GM18868 (cell line): ENCODE data around the gene NACAD.

Source experiments
- ATAC-seq: cut with Tn5 transposase; IDR thresholded peaks from one replicate; pipeline ENCODE4 v1.9.1; 2021; ENCODE audit warnings: mild to moderate bottlenecking, moderate library complexity; ENCODE audit not compliant: unreplicated experiment

Gene NACAD

GRCh38 chr7:45075871-45076796 lies 12.6 kb downstream of the NACAD start:
- no peak for ATAC-seq

DNA sequence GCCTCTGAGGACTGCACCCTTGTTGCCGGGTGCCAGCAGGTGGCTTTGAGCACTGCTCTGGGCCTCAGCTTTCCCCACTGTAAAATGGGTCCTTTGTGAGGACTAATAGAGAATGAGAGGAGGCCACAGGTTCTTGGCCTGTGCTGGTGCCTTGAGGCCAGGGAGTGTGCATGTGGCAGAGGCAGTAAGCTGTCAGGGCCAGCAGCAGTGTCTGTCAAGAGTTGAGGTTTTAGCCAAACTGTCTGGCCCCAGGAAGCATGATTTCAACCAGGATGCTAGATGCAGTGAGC lies 13.5 kb downstream of the NACAD start:
- ATAC-seq = no peak

DNA sequence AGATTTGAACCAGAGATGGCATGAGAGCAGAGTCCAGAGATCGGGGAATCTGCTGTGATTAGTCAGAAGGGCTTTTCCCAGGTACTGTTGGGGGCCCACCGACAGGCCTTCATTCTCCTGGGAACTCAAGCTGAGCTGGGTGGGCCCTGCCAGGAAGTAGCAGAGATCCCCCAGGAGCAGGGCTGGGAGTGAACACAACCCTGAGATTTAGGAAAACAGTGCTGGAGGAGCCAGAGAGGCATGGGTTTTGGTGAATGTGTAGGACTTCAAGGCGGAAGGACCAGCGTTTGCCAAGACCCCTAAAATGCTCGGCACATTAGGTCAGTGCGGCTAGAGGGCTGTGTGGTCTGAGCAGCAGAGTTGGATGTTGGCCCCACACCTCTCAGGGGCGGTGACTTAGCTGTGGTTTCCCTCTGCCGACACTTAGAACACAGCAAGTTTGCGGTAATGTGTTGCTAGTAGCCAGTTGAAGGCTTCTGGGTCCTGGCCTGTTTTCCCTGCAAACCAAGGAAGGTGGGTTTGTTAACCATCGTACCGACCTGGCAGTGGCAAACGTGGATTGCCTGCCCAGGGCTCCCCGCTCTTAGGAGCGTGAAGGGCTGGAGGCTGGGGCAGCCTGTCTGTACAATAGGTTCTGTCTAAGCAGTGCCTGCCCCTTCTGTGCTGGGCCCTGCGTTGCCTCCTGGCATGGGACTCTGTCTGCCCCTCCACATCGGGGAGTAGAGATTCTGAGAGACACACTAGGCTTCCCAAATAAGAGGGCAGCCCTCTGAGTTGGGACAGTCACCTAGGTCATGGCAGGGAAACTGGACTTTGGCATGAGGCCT lies 14.0 kb downstream of the NACAD start:
- no peak for ATAC-seq

GRCh38 chr7:45073786-45074527 lies 14.8 kb downstream of the NACAD start:
- ATAC-seq = no peak

GRCh38 chr7:45073031-45073785 lies 15.6 kb downstream of the NACAD start:
- no peak for ATAC-seq

GRCh38 chr7:45072131-45073030 lies 16.4 kb downstream of the NACAD start:
- ATAC-seq = no peak

- no peak for ATAC-seq
These were observed 17.2 kb downstream of the NACAD start for GRCh38 chr7:45071528-45071927.

DNA sequence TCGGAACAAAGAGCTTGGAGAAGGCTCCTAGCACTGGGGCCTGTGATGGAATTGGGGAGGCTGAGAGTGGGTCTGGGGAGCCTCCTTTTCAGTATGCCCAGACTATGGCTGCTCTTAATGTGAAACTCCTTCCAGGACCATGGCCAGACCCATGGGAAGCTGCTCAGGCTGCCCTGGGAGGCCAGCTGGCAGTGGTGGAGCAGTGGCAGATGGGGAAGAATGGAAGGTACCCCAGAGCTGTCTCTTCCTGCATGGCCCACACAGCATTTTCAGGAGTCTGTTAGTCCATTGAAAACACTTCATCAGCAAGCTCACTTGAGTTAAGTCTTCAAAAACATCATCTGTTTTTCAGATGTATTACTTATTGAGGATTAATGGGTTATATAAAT lies 18.5 kb downstream of the NACAD start:
- ATAC-seq = no peak

GRCh38 chr7:45069444-45070253 lies 19.1 kb downstream of the NACAD start:
- no peak for ATAC-seq

DNA sequence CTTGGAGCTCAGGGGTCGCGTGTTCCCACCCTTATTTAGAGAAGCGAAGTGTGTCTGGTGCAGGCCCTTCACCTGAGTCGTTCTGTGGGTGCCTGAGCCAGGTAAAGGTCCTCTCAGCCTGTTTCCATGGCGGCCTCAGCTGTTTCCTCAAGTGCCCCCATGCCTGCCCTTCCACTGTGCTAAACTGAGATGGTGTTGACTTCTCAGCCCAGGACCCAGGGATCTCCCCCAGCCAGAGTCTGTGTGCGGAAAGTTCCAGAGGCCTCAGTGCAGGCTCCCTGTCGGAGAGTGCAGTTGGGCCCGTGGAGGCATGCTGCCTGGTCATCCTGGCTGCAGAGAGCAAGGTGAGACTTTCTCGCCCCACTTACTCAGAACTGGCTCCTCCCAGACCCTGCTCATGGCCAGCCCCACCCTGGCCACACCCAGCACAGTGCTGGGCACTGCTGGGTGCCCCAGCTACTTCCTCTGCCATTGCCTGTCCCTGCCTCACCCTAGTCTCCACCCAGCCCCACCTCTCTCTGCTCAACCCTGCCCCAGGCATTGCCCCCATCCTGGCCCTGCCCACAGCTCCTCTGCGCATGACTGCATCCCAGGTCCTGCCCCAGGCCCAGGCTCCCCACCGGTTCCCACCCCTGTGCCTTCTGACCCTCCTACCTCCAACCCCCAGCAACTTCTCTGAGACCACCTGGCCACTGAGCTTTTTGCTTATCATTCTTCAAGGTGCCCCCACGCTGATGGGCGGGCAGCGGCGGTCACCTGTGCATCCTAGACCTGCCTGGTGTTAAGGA lies 20.3 kb downstream of the NACAD start:
- ATAC-seq = no peak

DNA sequence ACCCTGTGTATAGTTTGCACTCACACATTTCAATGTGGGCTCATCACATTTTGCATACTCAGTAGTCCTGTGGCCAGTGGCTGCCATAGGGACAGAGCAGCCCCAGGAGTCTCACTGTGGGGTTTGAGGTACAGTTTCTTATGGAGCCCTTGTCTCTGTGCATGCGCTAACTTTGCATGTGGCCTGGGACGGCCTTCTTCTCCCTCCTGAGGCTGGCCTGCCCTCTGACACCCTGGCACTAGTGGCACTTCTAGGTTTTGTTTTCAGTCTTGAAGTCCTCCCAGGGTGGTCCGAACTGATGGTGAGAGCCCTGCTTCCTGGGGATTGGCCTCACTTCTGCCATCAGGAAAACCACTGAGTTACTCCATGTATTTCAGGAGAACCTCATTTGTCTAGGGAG lies 21.2 kb downstream of the NACAD start:
- ATAC-seq = no peak

DNA sequence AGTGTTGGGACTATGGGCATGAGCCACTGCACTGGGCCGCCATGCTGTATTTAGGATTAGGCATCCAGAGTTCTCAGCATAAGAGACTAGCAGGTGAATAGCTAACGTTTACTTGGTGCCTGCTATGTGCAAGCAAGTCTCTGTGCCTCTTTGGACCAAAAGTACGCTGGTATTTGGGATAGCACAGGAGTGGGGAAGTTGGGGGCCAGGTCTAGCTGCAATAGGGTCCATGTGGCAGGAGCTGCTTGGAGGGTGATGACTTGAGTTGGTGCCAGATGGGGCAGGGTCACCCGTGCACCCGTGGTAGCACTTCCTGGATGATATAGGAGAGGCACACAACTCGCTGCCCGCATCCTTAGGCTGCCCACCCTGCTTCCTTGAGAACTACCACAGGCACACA lies 22.4 kb downstream of the NACAD start:
- ATAC-seq = no peak

GRCh38 chr7:45065031-45065995 lies 23.5 kb downstream of the NACAD start:
- no peak for ATAC-seq

DNA sequence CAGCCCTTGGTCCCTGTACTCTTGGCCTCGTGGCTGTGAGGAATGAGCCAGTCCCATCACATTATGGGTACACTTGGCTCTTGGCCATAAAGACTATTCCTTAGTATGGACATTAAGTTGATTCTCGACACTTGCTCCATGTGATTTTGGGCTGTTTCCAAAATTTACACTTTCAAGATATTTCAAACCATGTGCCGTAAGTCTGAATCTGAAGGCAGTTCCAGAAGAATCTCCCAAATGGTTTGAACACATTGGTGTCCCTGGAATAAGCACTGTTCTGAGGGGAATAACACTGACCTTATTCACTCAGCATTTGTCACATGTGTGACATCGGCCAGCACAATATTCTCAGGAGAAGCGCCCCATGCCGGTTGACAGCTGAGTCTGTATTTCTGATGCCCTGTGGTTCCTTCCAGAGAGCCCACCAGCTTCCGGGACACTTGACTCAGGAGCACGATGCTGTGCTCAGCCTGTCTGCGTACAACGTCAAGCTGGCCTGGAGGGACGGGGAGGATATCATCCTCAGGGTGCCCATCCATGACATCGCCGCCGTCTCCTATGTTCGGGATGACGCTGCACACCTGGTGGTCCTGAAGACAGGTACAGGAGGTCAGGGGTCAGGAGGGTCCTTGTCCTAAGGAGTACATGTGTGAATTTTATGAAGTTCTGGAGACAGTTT lies 24.6 kb downstream of the NACAD start:
- ATAC-seq = no peak

DNA sequence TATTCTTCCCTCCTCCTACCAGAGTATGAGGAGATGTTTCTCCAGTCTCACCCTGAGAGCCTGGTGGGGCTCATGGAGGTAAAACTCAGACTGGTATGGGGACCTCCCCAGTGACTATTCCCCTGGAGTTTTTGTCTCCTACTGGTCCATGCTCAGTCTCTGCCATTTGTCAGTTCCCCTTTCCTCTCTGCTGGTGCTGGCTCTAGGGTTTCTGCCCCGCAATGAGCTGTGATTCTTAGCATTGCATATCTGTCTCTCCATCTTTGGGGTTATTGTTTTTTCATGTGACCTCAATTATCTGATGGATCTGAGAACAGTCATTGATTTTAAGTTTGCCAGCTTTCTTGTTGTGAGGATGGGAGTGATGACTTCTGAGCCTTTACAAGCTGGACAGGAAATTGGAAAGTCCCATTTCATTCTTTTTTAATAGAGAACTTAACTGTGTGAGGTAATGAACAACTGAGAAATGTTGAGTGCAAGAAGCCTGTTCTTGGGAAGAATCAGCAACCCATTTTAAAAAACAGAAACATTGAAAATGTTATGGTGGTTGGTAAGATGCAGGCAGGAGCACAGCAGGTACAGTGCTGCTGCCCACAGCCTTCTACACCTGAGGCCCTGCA lies 26.9 kb downstream of the NACAD start:
- no peak for ATAC-seq

GRCh38 chr7:45061352-45061751 lies 27.4 kb downstream of the NACAD start:
- ATAC-seq = no peak
